ENCODE data around the gene PCYT1B.

DNA sequence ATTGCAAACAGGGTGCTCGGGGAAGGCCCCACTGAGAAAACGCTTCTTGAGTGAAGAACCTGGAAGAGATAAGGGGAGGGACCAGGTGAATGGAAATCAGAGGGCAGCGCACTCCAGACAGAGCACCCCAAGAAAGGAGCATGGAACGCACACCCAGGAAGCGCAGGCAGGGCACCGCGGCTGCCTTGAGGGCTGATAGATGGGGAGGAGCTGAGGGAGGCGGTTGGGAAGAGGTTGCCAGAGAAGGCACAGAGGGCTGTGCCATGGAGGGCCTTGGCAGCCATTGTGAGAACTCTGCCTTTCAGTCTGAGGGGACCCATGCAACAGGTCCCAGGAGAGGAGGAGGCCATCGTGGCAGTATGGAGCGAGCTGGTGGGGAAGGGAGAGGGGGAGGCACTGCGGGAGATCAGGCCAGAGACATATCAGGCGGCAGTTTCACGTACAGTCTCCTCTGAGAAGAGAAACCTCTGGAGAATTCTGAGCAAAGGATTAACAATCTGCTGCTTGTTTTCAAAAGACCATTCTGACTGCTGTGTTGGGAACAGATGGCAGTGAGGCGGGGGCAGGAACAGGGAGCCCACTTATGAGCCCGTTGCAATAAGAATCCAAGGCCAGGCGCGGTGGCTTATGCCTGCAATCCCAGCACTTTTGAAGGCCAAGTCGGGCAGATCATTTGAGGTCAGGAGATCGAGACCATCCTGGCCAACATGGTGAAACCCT, 83.7 kb downstream of the PCYT1B start:
- TF ChIP-seq EZH2 (IDR thresholded peaks at IDR 0.05) (no peak), EZH2phosphoT487 (IDR thresholded peaks at IDR 0.05) (no peak)
- TF ChIP-seq, protein P1, sequence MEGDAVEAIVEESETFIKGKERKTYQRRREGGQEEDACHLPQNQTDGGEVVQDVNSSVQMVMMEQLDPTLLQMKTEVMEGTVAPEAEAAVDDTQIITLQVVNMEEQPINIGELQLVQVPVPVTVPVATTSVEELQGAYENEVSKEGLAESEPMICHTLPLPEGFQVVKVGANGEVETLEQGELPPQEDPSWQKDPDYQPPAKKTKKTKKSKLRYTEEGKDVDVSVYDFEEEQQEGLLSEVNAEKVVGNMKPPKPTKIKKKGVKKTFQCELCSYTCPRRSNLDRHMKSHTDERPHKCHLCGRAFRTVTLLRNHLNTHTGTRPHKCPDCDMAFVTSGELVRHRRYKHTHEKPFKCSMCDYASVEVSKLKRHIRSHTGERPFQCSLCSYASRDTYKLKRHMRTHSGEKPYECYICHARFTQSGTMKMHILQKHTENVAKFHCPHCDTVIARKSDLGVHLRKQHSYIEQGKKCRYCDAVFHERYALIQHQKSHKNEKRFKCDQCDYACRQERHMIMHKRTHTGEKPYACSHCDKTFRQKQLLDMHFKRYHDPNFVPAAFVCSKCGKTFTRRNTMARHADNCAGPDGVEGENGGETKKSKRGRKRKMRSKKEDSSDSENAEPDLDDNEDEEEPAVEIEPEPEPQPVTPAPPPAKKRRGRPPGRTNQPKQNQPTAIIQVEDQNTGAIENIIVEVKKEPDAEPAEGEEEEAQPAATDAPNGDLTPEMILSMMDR (IDR thresholded peaks at IDR 0.05), result no peak
